K562 (cell line): ENCODE data around the gene DEGS1. TPM values are rescaled to one million over a fixed set of nuclear protein-coding genes. Genes with fewer than 3 reads are reported as not detected.
A peak's percentile ranks its signal among the peaks of the same experiment; 100 is the strongest.

Source experiments
- ATAC-seq: fragments of 200-7000 bp; cut with Tn5 transposase; 3 replicates; pipeline ENCODE4 v1.9.1; 2020; ENCODE audit warnings: moderate library complexity
- BruUV-seq: library from RNA; stranded (reverse); fragments of 400-500 nt; replicated peaks from 2 replicates; lab custom pipeline; 2021; lab: Mats Ljungman, UMichigan
- CTCF ChIA-PET: fragments of 300-600 bp; formaldehyde crosslinking; extraction: SDS; loops from one replicate; lab custom pipeline; 2021; ENCODE audit warnings: low intra/inter-chr PET ratio; lab: Yijun Ruan, JAX
- POLR2A ChIA-PET: fragments of 300-600, 350-650 bp; sonication (Branson Sonifier 250); formaldehyde crosslinking; extraction: SDS; loops from one replicate; lab custom pipeline; 2021; ENCODE audit warnings: antibody characterized with exemption, inconsistent platforms; lab: Yijun Ruan, JAX
- DNase-seq, 4 experiments: peaks; one replicate each; pipeline versions ENCODE4 v3.0.0 to v3.0.0-alpha.2; 2011 to 2018; ENCODE audit warnings: low spot score in 3 of 4, mixed read lengths in 3 of 4; ENCODE audit errors: extremely low read depth in 1 of 4
- FAIRE-seq: peaks from 2 replicates; lab custom pipeline; 2011; peaks lifted over from hg19 to GRCh38; lab: Jason Lieb, UNC
- H2AFZ ChIP-seq: 2 replicates; pipeline ENCODE4 v1.6.0; 2011; ENCODE audit warnings: low read depth, low read length, control low read depth, inconsistent platforms
- H3K27ac ChIP-seq: fragments of 200-600 bp; 3 replicates; pipeline ENCODE4 v1.8.0; 2011; ENCODE audit warnings: low read depth, mild to moderate bottlenecking, control low read depth, inconsistent platforms, low read length, moderate library complexity, mixed read lengths; ENCODE audit errors: extremely low read depth
- H3K27me3 ChIP-seq, 2 experiments: fragments of 300-600 bp in 1 of 2; 2 replicates in 1 of 2; 3 replicates in 1 of 2; pipeline versions ENCODE4 v1.6.0 to v1.8.0; 2011; ENCODE audit warnings: inconsistent platforms in 2 of 2, low read length in 2 of 2, mild to moderate bottlenecking in 1 of 2, mixed read lengths in 1 of 2, moderate library complexity in 1 of 2; ENCODE audit not compliant: control insufficient read depth in 2 of 2, insufficient read depth in 2 of 2
- H3K36me3 ChIP-seq: fragments of 300-600 bp; 3 replicates; pipeline ENCODE4 v1.8.0; 2011; ENCODE audit warnings: mild to moderate bottlenecking, low read length, inconsistent platforms; ENCODE audit not compliant: control insufficient read depth, insufficient read depth
- H3K4me1 ChIP-seq, 2 experiments: fragments of 200-600 bp in 1 of 2; replicated peaks in 1 of 2; 2 replicates in 1 of 2; 3 replicates in 1 of 2; pipeline versions ENCODE4 v1.5.1 to v1.8.0; 2011; ENCODE audit warnings: inconsistent platforms in 2 of 2, low read length in 2 of 2, mild to moderate bottlenecking in 1 of 2, mixed read lengths in 1 of 2, moderate library complexity in 1 of 2; ENCODE audit not compliant: control insufficient read depth in 2 of 2, insufficient read depth in 2 of 2
- H3K4me2 ChIP-seq: 2 replicates; pipeline ENCODE4 v1.6.1; 2011; ENCODE audit warnings: low read length, control low read depth, inconsistent platforms, mixed read lengths; ENCODE audit not compliant: insufficient read depth
- H3K4me3 ChIP-seq: fragments of 200-600 bp; sonication (generic), shearing (Covaris generic); 2 replicates; pipeline ENCODE4 v1.5.1; 2016; ENCODE audit warnings: control low read depth, inconsistent platforms
- H3K79me2 ChIP-seq: fragments of 200-600 bp; 3 replicates; pipeline ENCODE4 v1.8.0; 2011; ENCODE audit warnings: low read length, inconsistent platforms; ENCODE audit not compliant: control insufficient read depth, insufficient read depth
- H3K9ac ChIP-seq, 2 experiments: 2 replicates each; pipeline versions ENCODE4 v1.6.0 to v1.6.1; 2011; ENCODE audit warnings: low read depth in 2 of 2, low read length in 2 of 2, control low read depth in 1 of 2, inconsistent platforms in 1 of 2, mild to moderate bottlenecking in 1 of 2, mixed read lengths in 1 of 2; ENCODE audit not compliant: insufficient read depth in 1 of 2
- H3K9me1 ChIP-seq: one replicate; pipeline ENCODE4 v1.6.0; 2011; ENCODE audit warnings: inconsistent platforms, mild to moderate bottlenecking, low read length, moderate library complexity; ENCODE audit not compliant: control insufficient read depth, insufficient read depth
- H3K9me3 ChIP-seq: replicated peaks from 2 replicates; pipeline ENCODE4 v1.5.1; 2011; ENCODE audit warnings: low read depth, low read length, inconsistent platforms; ENCODE audit not compliant: control insufficient read depth, insufficient read depth
- H4K20me1 ChIP-seq: replicated peaks from 2 replicates; pipeline ENCODE4 v1.6.1; 2011; ENCODE audit warnings: low read length, inconsistent platforms, mixed read lengths; ENCODE audit not compliant: control insufficient read depth, insufficient read depth
- ATF4 ChIP-seq: fragments of 450-650 bp; formaldehyde crosslinking; IDR thresholded peaks from 2 replicates; pipeline ENCODE4 v1.4.0; 2022; ENCODE audit warnings: mild to moderate bottlenecking, moderate library complexity
- MBD2 ChIP-seq: sonication (generic); IDR thresholded peaks from 2 replicates; pipeline ENCODE4 v1.6.1; 2016; ENCODE audit warnings: low read depth, borderline replicate concordance
- NFYB ChIP-seq: IDR thresholded peaks from 2 replicates; pipeline ENCODE4 v1.6.1; 2011; ENCODE audit warnings: mild to moderate bottlenecking, moderate library complexity; ENCODE audit not compliant: insufficient read length; ENCODE audit errors: extremely low read depth
- PTTG1 ChIP-seq: fragments of 450-650 bp; IDR thresholded peaks from 2 replicates; pipeline ENCODE4 v1.6.1; 2016; ENCODE audit warnings: low read depth, mild to moderate bottlenecking, missing genetic modification characterization, missing compliant biosample characterization
- RFX5 ChIP-seq: IDR thresholded peaks from 2 replicates; pipeline ENCODE4 v1.6.1; 2011; ENCODE audit warnings: low read depth, mild to moderate bottlenecking, improper control_type of control experiment, low read length
- TSHZ1 ChIP-seq: fragments of 250-450 bp; sonication (Bioruptor Pico); IDR thresholded peaks from 2 replicates; pipeline ENCODE4 v1.4.0; 2020; ENCODE audit warnings: mild to moderate bottlenecking, moderate library complexity
- ZC3H4 ChIP-seq: sonication (generic); formaldehyde crosslinking; IDR thresholded peaks from 2 replicates; pipeline ENCODE4 v1.9.0; 2021; ENCODE audit warnings: missing genetic modification reagents, borderline replicate concordance
- ZKSCAN8 ChIP-seq: fragments of 200-800 bp; sonication (Bioruptor generic); IDR thresholded peaks from 2 replicates; pipeline ENCODE4 v1.6.1; 2016; ENCODE audit warnings: missing genetic modification characterization, missing compliant biosample characterization
- ZNF121 ChIP-seq: sonication (generic); formaldehyde crosslinking; conservative IDR thresholded peaks from 2 replicates; pipeline ENCODE4 v1.8.0; 2022; ENCODE audit warnings: missing genetic modification reagents
- WGBS: fragments of 100-300 bp; shearing (Covaris generic); methylation state at CpG from one replicate; pipeline ENCODE4 v1.1.6; 2016; ENCODE audit warnings: low coverage, mixed read lengths; ENCODE audit not compliant: insufficient coverage; ENCODE audit errors: missing lambda C conversion rate; 5-methylcytosine and 5-hydroxymethylcytosine counted together
- in situ Hi-C: fragments of 300-500 bp; cut with MboI; formaldehyde crosslinking; loops from 4 replicates; pipeline ENCODE4 v1.15.0; 2018; ENCODE audit warnings: inconsistent platforms, mixed read lengths
- intact Hi-C: fragments of 100-400 bp; cut with micrococcal nuclease; formaldehyde crosslinking; loops from 2 replicates; pipeline ENCODE4 v1.14.2; 2022
- polyA plus RNA-seq, 8 experiments: library from polyadenylated mRNA; depleted of rRNA in 4 of 8; stranded (reverse) in 5 of 8; unstranded in 3 of 8; fragments of >200 nt; fragmentation: Nextera tagmentation in 2 of 8; fragmentation: Illumina TruSeq in 1 of 8; extraction: Ambion mirVana in 2 of 8; extraction: Trizol in 1 of 8; gene quantifications; 2 replicates each; pipeline versions ENCODE4 v1.2.1 to v1.2.3, GENCODE V29; 2011 to 2014; ENCODE audit warnings: inconsistent platforms in 1 of 8, missing spikeins in 1 of 8
- total RNA-seq, 7 experiments: library from RNA; depleted of rRNA in 6 of 7; stranded (reverse); fragments of >200 nt in 6 of 7; fragmentation: Illumina TruSeq in 2 of 7; extraction: Trizol in 2 of 7; gene quantifications; 2 replicates each; pipeline versions ENCODE4 v1.2.1 to v1.2.3, GENCODE V29; 2011 to 2021; ENCODE audit warnings: low replicate concordance in 1 of 7

Gene DEGS1
- total and polyA plus RNA-seq, 9 of the 15 experiments (the other 6 are each of a cell fraction or from before 2014, with no cell fraction given), result 12.3 to 95.0 (median 38.8) TPM

DNA sequence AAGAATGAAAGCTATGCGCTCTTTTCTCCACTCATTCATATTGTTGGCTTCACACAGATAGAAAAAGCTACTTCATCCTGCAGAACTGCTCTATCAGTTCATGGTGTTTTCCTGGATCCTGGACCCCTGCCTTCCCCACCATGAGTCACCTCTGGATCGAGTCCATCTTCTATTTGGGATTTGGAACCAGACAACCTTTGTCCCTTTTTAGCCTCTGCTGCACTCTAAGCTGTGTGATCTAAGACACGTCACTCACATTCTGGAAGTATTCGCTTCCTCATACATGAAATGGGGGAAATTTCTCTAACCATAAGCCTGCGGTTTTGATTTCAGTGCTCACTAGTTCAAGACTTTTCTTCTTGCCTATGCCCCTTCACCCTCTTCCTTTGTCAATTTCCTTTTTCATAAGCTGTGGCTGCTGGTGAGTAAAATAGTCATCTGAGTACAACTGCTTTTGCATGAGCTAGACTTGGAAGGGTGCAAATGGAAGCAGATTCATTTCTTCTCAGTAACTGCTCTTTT lies 14.1 kb upstream of the DEGS1 start:
- no peaks in the 10 kb centered on the region for H4K20me1 ChIP-seq
- BruUV-seq, result no TSS peak
- no peaks in the 10 kb centered on the region for H3K9me1 ChIP-seq
- no peak overlapping the region for H3K4me2 ChIP-seq
- TF ChIP-seq NFYB, result no peak
- no peak for TF ChIP-seq MBD2
- H3K9ac ChIP-seq, result no peak overlapping the region
- peaks cover 3% of the 10 kb centered on the region; the same call in 1 of the 2 replicates for H3K9me3 ChIP-seq
- 52% methylated on average over 5 of the region's 5 CpGs for WGBS
- peaks cover 0 to 4% of the 10 kb centered on the region in 2 experiments; a peak in 2 of 5 replicates for H3K4me1 ChIP-seq
- in situ Hi-C loops, result no loop called here
- no peaks in the 10 kb centered on the region for H3K36me3 ChIP-seq
- DNase-seq (no peak), FAIRE-seq (no peak), ATAC-seq (no peak)
- H3K27me3 ChIP-seq, result no peaks in the 10 kb centered on the region
- H3K4me3 ChIP-seq, result no peak overlapping the region
- ChIA-PET CTCF (no interaction called here), POLR2A (interaction anchor here (0.6 to 2.1 kb wide), 6 partner anchors 9 to 40 kb away, joined by 3 to 10 read pairs (median 6); partner anchors contain the start of gene DEGS1)
- intact Hi-C loops, result no loop called here
- no peak overlapping the region for H3K27ac ChIP-seq
- H2AFZ ChIP-seq, result peak overlapping the region; percentile 43
- H3K79me2 ChIP-seq, result no peaks in the 10 kb centered on the region

GRCh38 chr1:224169718-224170270 lies 13.2 kb upstream of the DEGS1 start:
- no peak for ATAC-seq
- ChIA-PET POLR2A (interaction anchor here (1.0 to 2.1 kb wide), 5 partner anchors 9 to 15 kb away, joined by 5 to 10 read pairs (median 6); partner anchors contain the start of gene DEGS1), CTCF (no interaction called here)
- intact Hi-C loops, result no loop called here
- no peak for FAIRE-seq
- H4K20me1 ChIP-seq, result no peaks in the 10 kb centered on the region
- no peak overlapping the region for H3K9ac ChIP-seq
- H3K79me2 ChIP-seq, result no peaks in the 10 kb centered on the region
- peaks cover 3% of the 10 kb centered on the region; the same call in 1 of the 2 replicates for H3K9me3 ChIP-seq
- H3K27me3 ChIP-seq, result no peaks in the 10 kb centered on the region
- no peak for DNase-seq
- H3K27ac ChIP-seq, result no peak overlapping the region
- BruUV-seq, result no TSS peak
- in situ Hi-C loops, result no loop called here
- H3K36me3 ChIP-seq, result no peaks in the 10 kb centered on the region
- no peak overlapping the region for H3K4me2 ChIP-seq
- 50% methylated on average over 3 of the region's 4 CpGs for WGBS
- no peak overlapping the region for H2AFZ ChIP-seq
- no peaks in the 10 kb centered on the region for H3K9me1 ChIP-seq
- no peaks in the 10 kb centered on the region; a peak in 2 of 5 replicates for H3K4me1 ChIP-seq
- no peak overlapping the region for H3K4me3 ChIP-seq
- TF ChIP-seq ATF4 (CRISPR knock-in tag) (no peak), ZKSCAN8 (CRISPR knock-in tag) (no peak), PTTG1 (tag) (no peak), ZNF121 (CRISPR knock-in tag) (no peak), TSHZ1 (CRISPR knock-in tag) (no peak), ZC3H4 (CRISPR knock-in tag) (no peak), RFX5 (no peak)
